Esophagus squamous epithelium (tissue), 4 donors: Measurements from ENCODE around the gene HTR2B.

Source experiments
- POLR2A ChIP-seq, 4 donors: fragments of 450-650 bp; IDR thresholded peaks; one replicate each; pipeline ENCODE4 v1.6.1; 2017; ENCODE audit warnings: antibody characterized with exemption in 4 of 4, mild to moderate bottlenecking in 4 of 4, moderate library complexity in 3 of 4
- TF ChIP-seq, protein P1 (sequence below), 6 experiments: fragments of 450-650 bp in 4 of 6; fragments of 200-600 bp in 2 of 6; sonication (generic) in 2 of 6; IDR thresholded peaks; one replicate each; pipeline ENCODE4 v1.5.1; 2016 to 2019; ENCODE audit warnings: antibody characterized with exemption in 6 of 6, mild to moderate bottlenecking in 4 of 6, moderate library complexity in 4 of 6

DNA sequence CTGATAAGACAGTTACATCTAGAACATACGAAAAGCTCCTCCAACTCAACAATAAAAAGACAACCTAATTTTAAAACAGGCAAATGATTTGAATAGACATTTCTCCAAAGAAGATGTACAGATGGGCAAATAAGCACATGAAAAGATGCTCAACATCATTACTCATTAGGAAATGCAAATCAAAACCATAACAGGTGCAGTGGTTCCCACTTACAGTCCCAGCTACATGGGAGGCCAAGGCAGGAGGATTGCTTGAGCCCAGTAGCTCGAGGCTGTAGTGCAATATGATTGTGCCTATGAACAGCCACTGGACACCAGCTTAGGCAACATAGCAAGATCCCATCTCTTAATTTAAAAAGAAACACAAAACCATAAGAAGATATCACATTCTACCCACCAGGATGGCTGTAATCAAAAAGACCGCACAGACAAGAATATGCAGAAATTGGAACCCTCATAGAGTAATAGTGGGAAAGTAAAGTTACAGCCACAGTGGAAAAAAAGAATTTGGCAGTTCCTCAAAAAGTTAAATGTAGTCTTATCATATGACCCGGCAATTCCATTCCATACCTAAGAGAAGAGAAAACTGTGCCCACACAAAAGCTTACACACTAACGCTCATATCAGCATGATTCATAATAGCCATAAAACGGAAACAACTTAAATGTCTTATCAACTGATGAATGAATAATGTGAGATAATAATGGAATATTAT is 43.1 kb upstream of the HTR2B start:
- TF ChIP-seq POLR2A (IDR thresholded peaks at IDR 0.05), result no peak
- TF ChIP-seq, protein P1, sequence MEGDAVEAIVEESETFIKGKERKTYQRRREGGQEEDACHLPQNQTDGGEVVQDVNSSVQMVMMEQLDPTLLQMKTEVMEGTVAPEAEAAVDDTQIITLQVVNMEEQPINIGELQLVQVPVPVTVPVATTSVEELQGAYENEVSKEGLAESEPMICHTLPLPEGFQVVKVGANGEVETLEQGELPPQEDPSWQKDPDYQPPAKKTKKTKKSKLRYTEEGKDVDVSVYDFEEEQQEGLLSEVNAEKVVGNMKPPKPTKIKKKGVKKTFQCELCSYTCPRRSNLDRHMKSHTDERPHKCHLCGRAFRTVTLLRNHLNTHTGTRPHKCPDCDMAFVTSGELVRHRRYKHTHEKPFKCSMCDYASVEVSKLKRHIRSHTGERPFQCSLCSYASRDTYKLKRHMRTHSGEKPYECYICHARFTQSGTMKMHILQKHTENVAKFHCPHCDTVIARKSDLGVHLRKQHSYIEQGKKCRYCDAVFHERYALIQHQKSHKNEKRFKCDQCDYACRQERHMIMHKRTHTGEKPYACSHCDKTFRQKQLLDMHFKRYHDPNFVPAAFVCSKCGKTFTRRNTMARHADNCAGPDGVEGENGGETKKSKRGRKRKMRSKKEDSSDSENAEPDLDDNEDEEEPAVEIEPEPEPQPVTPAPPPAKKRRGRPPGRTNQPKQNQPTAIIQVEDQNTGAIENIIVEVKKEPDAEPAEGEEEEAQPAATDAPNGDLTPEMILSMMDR (IDR thresholded peaks at IDR 0.05), result no peak
